GM12878 (cell line): ENCODE data around the gene FBXW12.

ENCODE experiments used
- ATF3 ChIP-seq: IDR thresholded peaks from 2 replicates; pipeline ENCODE4 v1.6.1; 2011; ENCODE audit warnings: low read depth, mild to moderate bottlenecking, low read length, moderate library complexity, borderline replicate concordance; ENCODE audit errors: extremely low read depth
- CBX3 ChIP-seq: fragments of 200-600 bp; sonication (generic); IDR thresholded peaks from 2 replicates; pipeline ENCODE4 v1.6.1; 2016; ENCODE audit warnings: low read depth, borderline replicate concordance
- CEBPB ChIP-seq, 2 experiments: fragments of 150-350 bp in 1 of 2; IDR thresholded peaks; 2 replicates each; pipeline ENCODE4 v1.6.1; 2012 to 2014; ENCODE audit warnings: low read depth in 2 of 2, low read length in 2 of 2, borderline replicate concordance in 1 of 2, inconsistent platforms in 1 of 2
- HDAC2 ChIP-seq: fragments of 200-600 bp; sonication (generic); IDR thresholded peaks from 2 replicates; pipeline ENCODE4 v1.6.1; 2017
- IRF3 ChIP-seq: fragments of 450-650 bp; IDR thresholded peaks from 2 replicates; pipeline ENCODE4 v1.6.1; 2014; ENCODE audit warnings: mild to moderate bottlenecking
- MAX ChIP-seq: IDR thresholded peaks from 2 replicates; pipeline ENCODE4 v1.6.1; 2012; ENCODE audit warnings: low read depth, low read length, improper control_type of control experiment
- MTA3 ChIP-seq: IDR thresholded peaks from 2 replicates; pipeline ENCODE4 v1.6.1; 2012; ENCODE audit warnings: low read length, inconsistent platforms, borderline replicate concordance
- PAX5 ChIP-seq: IDR thresholded peaks from 2 replicates; pipeline ENCODE4 v1.6.1; 2011; ENCODE audit warnings: low read depth, low read length, borderline replicate concordance
- SMAD1 ChIP-seq: fragments of 450-650 bp; IDR thresholded peaks from 2 replicates; pipeline ENCODE4 v1.6.1; 2018; ENCODE audit warnings: mild to moderate bottlenecking, low read depth; ENCODE audit not compliant: partially characterized antibody
- SREBF1 ChIP-seq: IDR thresholded peaks from 2 replicates; pipeline ENCODE4 v1.6.1; 2012; ENCODE audit warnings: mild to moderate bottlenecking, low read length
- WRNIP1 ChIP-seq: IDR thresholded peaks from 2 replicates; pipeline ENCODE4 v1.6.1; 2011; ENCODE audit warnings: low read depth, low read length, improper control_type of control experiment, borderline replicate concordance

- no peak for TF ChIP-seq MAX
- no peak for TF ChIP-seq HDAC2
- TF ChIP-seq CBX3: no peak
- TF ChIP-seq PAX5: no peak
- TF ChIP-seq CEBPB (IDR thresholded peaks at IDR 0.05; ENCODE audit: borderline replicate concordance in 1 of 2, low read depth in 2 of 2, low read length in 2 of 2): no peak
- no peak for TF ChIP-seq SMAD1
- no peak for TF ChIP-seq IRF3
- no peak for TF ChIP-seq WRNIP1
- no peak for TF ChIP-seq MTA3
- no peak for TF ChIP-seq ATF3
- TF ChIP-seq SREBF1: no peak
Observed at GRCh38 chr3:48436855-48437254, 64.8 kb downstream of the FBXW12 start.
